Measurements from ENCODE around the gene PRM3. TPM values are rescaled to one million over a fixed set of nuclear protein-coding genes. Genes with fewer than 3 reads are reported as not detected.

Gene PRM3
- total RNA-seq, 1 donor from 2014 or later = not detected

GRCh38 chr16:11225677-11226549, 47.5 kb downstream of the PRM3 start:
- DNase-seq (ENCODE audit: low spot score) = no peak

DNA sequence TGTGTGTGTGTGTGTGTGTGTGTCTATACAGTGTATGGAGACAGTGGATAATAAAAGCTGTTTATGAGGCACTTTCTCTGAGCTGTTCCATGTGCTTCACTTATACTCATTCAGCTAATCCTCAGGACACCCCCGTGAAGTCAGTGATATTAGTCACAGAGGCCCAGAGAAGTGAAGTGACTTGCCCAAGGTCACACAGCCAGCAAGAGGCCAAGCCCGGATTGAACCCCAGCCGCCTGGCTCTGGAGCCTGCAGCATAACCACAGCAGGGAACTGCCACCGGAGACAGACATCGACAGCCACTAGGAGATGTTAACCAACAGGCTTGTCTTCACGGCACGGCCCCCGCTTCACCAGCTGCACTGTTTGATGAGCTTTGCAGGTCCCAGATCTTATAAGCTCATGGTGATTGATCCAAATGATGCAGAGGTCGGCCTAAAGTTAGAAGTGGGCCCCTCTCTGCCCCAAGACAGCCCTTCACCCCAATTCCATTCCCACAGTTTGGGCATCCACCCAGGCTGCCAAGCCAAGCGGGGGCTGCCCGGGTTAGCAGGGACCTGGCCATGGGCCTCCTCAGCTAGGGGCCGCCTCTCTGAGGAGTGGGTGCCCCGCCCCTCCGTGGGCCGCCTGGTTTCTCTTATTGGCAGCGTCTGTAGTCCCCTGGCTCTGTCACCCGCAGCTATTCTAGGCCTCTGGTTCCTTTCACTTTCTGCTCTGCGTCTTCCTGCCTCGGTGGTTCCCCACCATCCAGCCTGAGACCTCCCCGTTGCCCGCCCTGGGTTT, 48.3 kb downstream of the PRM3 start:
- DNase-seq (ENCODE audit: low spot score) = no peak

DNA sequence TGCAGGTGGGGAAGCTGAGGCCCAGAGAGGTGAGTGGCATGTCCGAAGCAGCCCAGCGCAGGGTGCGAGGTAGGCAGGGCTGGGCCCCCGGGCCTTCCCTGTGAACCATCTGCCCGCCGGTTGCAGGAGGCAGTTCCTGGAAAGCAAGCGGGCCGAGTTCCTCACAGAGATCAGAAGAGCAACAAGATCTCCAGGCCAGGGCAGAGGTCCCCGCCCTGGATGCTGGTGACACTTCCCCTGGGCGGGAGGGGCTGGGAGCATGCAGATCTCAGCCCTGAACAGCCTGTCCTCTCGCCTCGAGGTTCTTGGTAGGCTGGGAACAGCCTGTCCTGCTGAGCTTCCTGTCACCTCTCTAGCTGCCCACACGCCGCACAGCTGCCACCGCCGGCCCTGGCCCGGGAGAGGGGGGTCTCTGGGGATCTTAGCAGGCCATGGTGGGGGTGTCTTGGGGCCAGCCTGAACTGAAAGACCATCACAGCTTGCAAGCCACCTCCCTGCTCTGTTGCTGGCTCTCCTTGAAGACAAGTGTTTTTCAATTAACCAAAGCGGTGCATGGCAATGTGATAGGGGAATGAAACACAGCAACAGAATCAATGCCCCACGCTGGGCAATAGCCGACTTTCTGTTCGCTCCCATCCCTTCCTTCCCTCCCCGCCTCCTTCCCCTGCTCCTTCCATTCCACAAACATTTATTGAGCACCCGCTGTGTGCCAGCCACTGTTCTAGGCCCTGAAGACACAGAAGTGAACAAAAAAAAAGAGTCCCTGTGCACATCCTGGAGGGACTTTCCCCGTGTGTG, 49.1 kb downstream of the PRM3 start:
- no peak for DNase-seq (ENCODE audit: low spot score)

Other genes with a start within 250 kb of the PRM3 start
- gene SOCS1, start 17.4 kb downstream of the PRM3 start, total RNA-seq (ENCODE audit: insufficient read depth, low replicate concordance) = 16.4 TPM
- gene TNP2, start 4.3 kb downstream of the PRM3 start, total RNA-seq (ENCODE audit: insufficient read depth, low replicate concordance) = 5.3 TPM
- not detected for gene PRM2, start 2.9 kb upstream of the PRM3 start, total RNA-seq (ENCODE audit: insufficient read depth, low replicate concordance)
- not detected for gene PRM1, start 7.7 kb upstream of the PRM3 start, total RNA-seq (ENCODE audit: insufficient read depth, low replicate concordance)
- gene RMI2, start 71.8 kb upstream of the PRM3 start, total RNA-seq (ENCODE audit: insufficient read depth, low replicate concordance) = 17.1 TPM

All from umbilical cord (tissue), 2 donors.